ENCODE data around the gene RSRC1. TPM values are rescaled to one million over a fixed set of nuclear protein-coding genes. Genes with fewer than 3 reads are reported as not detected.

RSRC1 gene
- total and polyA plus RNA-seq, 2 of the 8 experiments (the other 6 are each of a cell fraction or from before 2014, with no cell fraction given) = 2.0 to 27.9 TPM

- TF ChIP-seq KDM1A (IDR thresholded peaks at IDR 0.05; ENCODE audit: borderline replicate concordance, low read length) (no peak), RNF2 (IDR thresholded peaks at IDR 0.05; ENCODE audit: borderline replicate concordance, low read depth, low read length, missing control alignments, poor library complexity, severe bottlenecking) (no peak), TBP (IDR thresholded peaks at IDR 0.05; ENCODE audit: low read depth, low read length) (no peak), YY1 (IDR thresholded peaks at IDR 0.05; ENCODE audit: low read depth, low read length) (no peak), HDAC2 (IDR thresholded peaks at IDR 0.05; ENCODE audit: borderline replicate concordance in 1 of 2, low read depth in 2 of 2, low read length in 2 of 2) (no peak), TAF7 (optimal IDR thresholded peaks at IDR 0.05; ENCODE audit: borderline replicate concordance, low read depth, low read length) (no peak), CBX5 (IDR thresholded peaks at IDR 0.05; ENCODE audit: low read depth, low read length) (no peak), CHD1 (IDR thresholded peaks at IDR 0.05; ENCODE audit: low read depth, low read length) (no peak), FOSL1 (IDR thresholded peaks at IDR 0.05; ENCODE audit: insufficient read depth, low read depth, low read length) (no peak), MAFK (IDR thresholded peaks at IDR 0.05; ENCODE audit: low read depth, low read length) (no peak), ZNF274 (IDR thresholded peaks at IDR 0.05; ENCODE audit: borderline replicate concordance, extremely low read depth, low read length) (no peak), HDAC6 (IDR thresholded peaks at IDR 0.05; ENCODE audit: low read depth, low read length) (no peak), SAP30 (IDR thresholded peaks at IDR 0.05; ENCODE audit: insufficient read depth, insufficient replicate concordance, low read length) (no peak)
Measured at GRCh38 chr3:158134363-158134762, 24.5 kb downstream of the RSRC1 start (continued).

Data from H1 (cell line).